Neural progenitor cell (in vitro differentiated cells): ENCODE results near the gene AGBL4. TPM values are rescaled to one million over a fixed set of nuclear protein-coding genes. Genes with fewer than 3 reads are reported as not detected.

Experiments used
- DNase-seq: peaks from one replicate; pipeline ENCODE4 v3.0.0-alpha.2; 2016; ENCODE audit warnings: low spot score
- H2AFZ ChIP-seq: fragments of 200-600 bp; sonication (generic); replicated peaks from 2 replicates; pipeline ENCODE4 v1.6.1; 2016; ENCODE audit warnings: antibody characterized with exemption
- H3F3A ChIP-seq: fragments of 200-600 bp; sonication (generic); 2 replicates; pipeline ENCODE4 v1.6.1; 2016; ENCODE audit warnings: antibody characterized with exemption, low read depth
- H3K27ac ChIP-seq: fragments of 200-600 bp; sonication (generic); 2 replicates; pipeline ENCODE4 v1.5.1; 2016; ENCODE audit warnings: mild to moderate bottlenecking
- H3K27me3 ChIP-seq: fragments of 200-600 bp; sonication (generic); 2 replicates; pipeline ENCODE4 v1.6.1; 2016; ENCODE audit warnings: mild to moderate bottlenecking, moderate library complexity
- H3K36me3 ChIP-seq: fragments of 200-600 bp; sonication (generic); 2 replicates; pipeline ENCODE4 v1.5.1; 2016
- H3K4me1 ChIP-seq: fragments of 200-600 bp; sonication (generic); 2 replicates; pipeline ENCODE4 v1.6.1; 2016; ENCODE audit warnings: mixed run types
- H3K4me2 ChIP-seq: fragments of 200-600 bp; sonication (generic); 2 replicates; pipeline ENCODE4 v1.6.1; 2016
- H3K4me3 ChIP-seq: fragments of 200-600 bp; sonication (generic); 2 replicates; pipeline ENCODE4 v1.5.1; 2016
- H3K79me2 ChIP-seq: fragments of 200-600 bp; sonication (generic); 2 replicates; pipeline ENCODE4 v1.6.1; 2016; ENCODE audit warnings: low read depth
- H3K9ac ChIP-seq: fragments of 200-600 bp; sonication (generic); 2 replicates; pipeline ENCODE4 v1.6.1; 2016
- H3K9me3 ChIP-seq: fragments of 200-600 bp; sonication (generic); 2 replicates; pipeline ENCODE4 v1.5.1; 2016; ENCODE audit warnings: low read depth
- H4K20me1 ChIP-seq: fragments of 200-600 bp; sonication (generic); 2 replicates; pipeline ENCODE4 v1.6.1; 2016; ENCODE audit warnings: low read depth
- H3K27ac Mint-ChIP-seq: 3 replicates; pipeline ENCODE4 v1.8.0; 2021; ENCODE audit warnings: mixed read lengths
- H3K27me3 Mint-ChIP-seq: 2 replicates; pipeline ENCODE4 v1.8.0; 2022; ENCODE audit warnings: low read depth, mild to moderate bottlenecking, inconsistent platforms, moderate library complexity, mixed read lengths; ENCODE audit not compliant: insufficient read depth
- H3K36me3 Mint-ChIP-seq: 3 replicates; pipeline ENCODE4 v1.8.0; 2021; ENCODE audit warnings: mixed read lengths
- H3K4me1 Mint-ChIP-seq: 3 replicates; pipeline ENCODE4 v1.8.0; 2021; ENCODE audit warnings: mixed read lengths
- H3K4me3 Mint-ChIP-seq: 3 replicates; pipeline ENCODE4 v1.8.0; 2021; ENCODE audit warnings: mild to moderate bottlenecking, moderate library complexity, mixed read lengths
- H3K9me3 Mint-ChIP-seq: 3 replicates; pipeline ENCODE4 v1.8.0; 2020; ENCODE audit warnings: mixed read lengths
- EZH2 ChIP-seq: fragments of 200-600 bp; sonication (generic); IDR thresholded peaks from 2 replicates; pipeline ENCODE4 v1.6.1; 2017; ENCODE audit warnings: antibody characterized with exemption, mild to moderate bottlenecking, moderate library complexity
- EZH2phosphoT487 ChIP-seq: fragments of 200-600 bp; sonication (generic); IDR thresholded peaks from 2 replicates; pipeline ENCODE4 v1.6.1; 2017; ENCODE audit warnings: antibody characterized with exemption
- total RNA-seq: library from RNA; depleted of rRNA; stranded (reverse); fragments of >200 nt; gene quantifications from 2 replicates; pipeline ENCODE4 v1.2.3, GENCODE V29; 2015; ENCODE audit warnings: low replicate concordance
- TF ChIP-seq, protein P1 (sequence below): fragments of 200-600 bp; sonication (generic); IDR thresholded peaks from 2 replicates; pipeline ENCODE4 v1.5.1; 2017; ENCODE audit warnings: antibody characterized with exemption, mild to moderate bottlenecking

Gene AGBL4
- total RNA-seq, 1 donor from 2014 or later = 1.5 TPM

DNA sequence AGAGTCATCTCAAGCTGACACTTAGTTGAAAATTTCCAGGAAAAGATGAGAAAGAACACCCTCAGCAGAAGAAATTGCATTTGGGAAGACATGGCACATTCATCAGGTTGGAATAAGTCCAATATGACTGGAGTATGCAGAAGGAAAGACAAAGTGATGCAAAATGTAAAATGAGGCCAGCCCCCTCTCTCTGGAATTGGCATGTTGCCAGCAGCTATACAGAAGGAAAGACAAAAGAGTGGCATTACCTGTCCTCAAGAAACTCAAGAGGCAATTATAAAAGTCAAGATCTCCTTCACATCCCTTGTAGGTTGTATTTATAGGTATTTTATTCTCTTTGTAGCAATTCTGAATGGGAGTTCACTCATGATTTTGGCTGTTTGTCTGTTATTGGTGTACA is 426.3 kb downstream of the AGBL4 start:
- no peaks in the 10 kb centered on the region for H3K36me3 Mint-ChIP-seq
- no peaks in the 10 kb centered on the region for H3K36me3 ChIP-seq
- H3K4me2 ChIP-seq = no peak overlapping the region
- no peak for DNase-seq
- H3K4me1 ChIP-seq = no peaks in the 10 kb centered on the region
- TF ChIP-seq EZH2phosphoT487 (no peak), EZH2 (no peak)
- TF ChIP-seq, protein P1, sequence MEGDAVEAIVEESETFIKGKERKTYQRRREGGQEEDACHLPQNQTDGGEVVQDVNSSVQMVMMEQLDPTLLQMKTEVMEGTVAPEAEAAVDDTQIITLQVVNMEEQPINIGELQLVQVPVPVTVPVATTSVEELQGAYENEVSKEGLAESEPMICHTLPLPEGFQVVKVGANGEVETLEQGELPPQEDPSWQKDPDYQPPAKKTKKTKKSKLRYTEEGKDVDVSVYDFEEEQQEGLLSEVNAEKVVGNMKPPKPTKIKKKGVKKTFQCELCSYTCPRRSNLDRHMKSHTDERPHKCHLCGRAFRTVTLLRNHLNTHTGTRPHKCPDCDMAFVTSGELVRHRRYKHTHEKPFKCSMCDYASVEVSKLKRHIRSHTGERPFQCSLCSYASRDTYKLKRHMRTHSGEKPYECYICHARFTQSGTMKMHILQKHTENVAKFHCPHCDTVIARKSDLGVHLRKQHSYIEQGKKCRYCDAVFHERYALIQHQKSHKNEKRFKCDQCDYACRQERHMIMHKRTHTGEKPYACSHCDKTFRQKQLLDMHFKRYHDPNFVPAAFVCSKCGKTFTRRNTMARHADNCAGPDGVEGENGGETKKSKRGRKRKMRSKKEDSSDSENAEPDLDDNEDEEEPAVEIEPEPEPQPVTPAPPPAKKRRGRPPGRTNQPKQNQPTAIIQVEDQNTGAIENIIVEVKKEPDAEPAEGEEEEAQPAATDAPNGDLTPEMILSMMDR = no peak
- no peak overlapping the region for H3K27ac ChIP-seq
- H3K9ac ChIP-seq = no peak overlapping the region
- no peaks in the 10 kb centered on the region for H3K27me3 Mint-ChIP-seq
- H4K20me1 ChIP-seq = no peaks in the 10 kb centered on the region
- peaks cover 30% of the 10 kb centered on the region for H3K9me3 Mint-ChIP-seq
- H3K4me1 Mint-ChIP-seq = no peaks in the 10 kb centered on the region
- peaks cover 10% of the 10 kb centered on the region for H3K9me3 ChIP-seq
- no peak overlapping the region for H2AFZ ChIP-seq
- no peaks in the 10 kb centered on the region for H3F3A ChIP-seq
- no peak overlapping the region for H3K4me3 Mint-ChIP-seq
- no peak overlapping the region for H3K4me3 ChIP-seq
- H3K27ac Mint-ChIP-seq = no peak overlapping the region
- no peaks in the 10 kb centered on the region for H3K27me3 ChIP-seq
- no peaks in the 10 kb centered on the region for H3K79me2 ChIP-seq

DNA sequence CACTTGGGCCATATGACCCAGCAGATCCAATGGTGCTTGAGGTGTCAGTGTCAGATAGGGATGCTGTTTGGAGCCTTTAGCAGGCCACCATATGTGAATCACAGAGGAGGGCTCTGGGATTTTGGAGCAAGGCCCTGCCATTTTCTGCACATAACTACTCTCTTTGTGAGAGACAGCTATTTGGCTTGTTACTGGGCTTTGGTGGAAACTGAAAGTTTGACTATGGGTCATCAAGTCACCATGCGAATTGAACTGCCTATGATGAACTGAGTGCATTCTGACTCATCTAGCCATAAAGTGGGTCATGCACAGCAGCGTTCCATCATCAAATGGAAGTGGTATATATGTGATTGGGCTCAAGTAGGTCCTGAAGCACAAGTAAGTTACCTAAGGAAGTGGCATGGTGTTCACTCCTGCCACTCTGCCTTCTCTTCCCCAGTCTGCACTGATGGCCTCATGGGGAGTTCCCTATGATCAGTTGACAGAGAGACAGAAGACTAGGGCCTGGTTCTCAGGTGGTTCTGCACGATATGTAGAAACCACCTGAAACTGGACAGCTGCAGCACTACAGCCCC is 447.3 kb downstream of the AGBL4 start:
- no peaks in the 10 kb centered on the region for H3K36me3 Mint-ChIP-seq
- H3K27ac ChIP-seq = no peak overlapping the region
- H3K27me3 ChIP-seq = no peaks in the 10 kb centered on the region
- H3K9me3 ChIP-seq = peaks cover 20% of the 10 kb centered on the region
- DNase-seq = no peak
- no peak overlapping the region for H3K9ac ChIP-seq
- H3F3A ChIP-seq = no peaks in the 10 kb centered on the region
- no peak overlapping the region for H3K4me3 Mint-ChIP-seq
- H3K27ac Mint-ChIP-seq = no peak overlapping the region
- no peak overlapping the region for H3K4me2 ChIP-seq
- TF ChIP-seq EZH2 (no peak), EZH2phosphoT487 (no peak)
- TF ChIP-seq, protein P1 = no peak
- peaks cover 30% of the 10 kb centered on the region for H3K9me3 Mint-ChIP-seq
- H3K27me3 Mint-ChIP-seq = no peaks in the 10 kb centered on the region
- H4K20me1 ChIP-seq = no peaks in the 10 kb centered on the region
- no peaks in the 10 kb centered on the region for H3K4me1 Mint-ChIP-seq
- no peaks in the 10 kb centered on the region for H3K79me2 ChIP-seq
- H3K4me3 ChIP-seq = no peak overlapping the region
- H3K4me1 ChIP-seq = no peaks in the 10 kb centered on the region
- H2AFZ ChIP-seq = no peak overlapping the region
- H3K36me3 ChIP-seq = no peaks in the 10 kb centered on the region

GRCh38 chr1:49556676-49557234 is 467.0 kb downstream of the AGBL4 start:
- no peaks in the 10 kb centered on the region for H3K4me1 Mint-ChIP-seq
- Histone ChIP-seq H3K4me1 (no peaks in the 10 kb centered on the region), H3K4me2 (no peak overlapping the region), H3K27me3 (no peaks in the 10 kb centered on the region), H3K9ac (no peak overlapping the region), H3F3A (no peaks in the 10 kb centered on the region), H3K9me3 (peaks cover 8% of the 10 kb centered on the region), H3K27ac (no peak overlapping the region), H3K36me3 (no peaks in the 10 kb centered on the region), H3K4me3 (no peak overlapping the region), H2AFZ (no peak overlapping the region), H4K20me1 (no peaks in the 10 kb centered on the region), H3K79me2 (no peaks in the 10 kb centered on the region)
- no peaks in the 10 kb centered on the region for H3K36me3 Mint-ChIP-seq
- no peak for DNase-seq
- no peak overlapping the region for H3K27ac Mint-ChIP-seq
- TF ChIP-seq, protein P1 = no peak
- TF ChIP-seq EZH2 (no peak), EZH2phosphoT487 (no peak)
- peaks cover 46% of the 10 kb centered on the region for H3K9me3 Mint-ChIP-seq
- H3K4me3 Mint-ChIP-seq = no peak overlapping the region
- H3K27me3 Mint-ChIP-seq = no peaks in the 10 kb centered on the region
